Measurements from ENCODE around the gene NT5C.
A peak's percentile ranks its signal among the peaks of the same experiment; 100 is the strongest.
"Not testable (repeated sequence)": the region's sequence is repeated elsewhere in the genome, so short reads cannot be mapped to it uniquely, and the experiment has no call there.

Gene NT5C

GRCh38 chr17:75133607-75134347 lies 2.2 kb upstream of the NT5C start:
- no CpG with 5 or more reads among the region's 14 CpGs for WGBS (ENCODE audit: extremely low coverage, insufficient coverage, low lambda C conversion rate)
- not testable (repeated sequence) for H3K27me3 ChIP-seq (ENCODE audit: insufficient read depth, low read length, poor library complexity); H4K8ac ChIP-seq (ENCODE audit: low read depth, low read length); H3K27ac ChIP-seq (ENCODE audit: low read depth, low read length); H3K4ac ChIP-seq (ENCODE audit: low read depth, low read length); H3K56ac ChIP-seq (ENCODE audit: low read length); H3K4me1 ChIP-seq (ENCODE audit: control insufficient read depth, low read depth, low read length); H3K36me3 ChIP-seq (ENCODE audit: control insufficient read depth, insufficient read depth, low read length); H2BK120ac ChIP-seq (ENCODE audit: low read depth, low read length); H3K4me2 ChIP-seq (ENCODE audit: low read length); H3K23ac ChIP-seq (ENCODE audit: low read length); H3K79me1 ChIP-seq (ENCODE audit: low read length); H3K4me3 ChIP-seq (ENCODE audit: low read length); H2AK5ac ChIP-seq (ENCODE audit: low read length); H2BK5ac ChIP-seq (ENCODE audit: low read length); H4K5ac ChIP-seq (ENCODE audit: low read length); H3K18ac ChIP-seq (ENCODE audit: low read length); H2BK15ac ChIP-seq (replicated peaks; ENCODE audit: low read depth); H3K9ac ChIP-seq (ENCODE audit: low read length); H3K79me2 ChIP-seq (ENCODE audit: control insufficient read depth, insufficient read depth, low read length)
- peak; percentile 49 for DNase-seq

- H3K4me3 ChIP-seq (ENCODE audit: low read length): no peak overlapping the region
- no peak overlapping the region for H3K4me2 ChIP-seq (ENCODE audit: low read length)
- H3K18ac ChIP-seq (ENCODE audit: low read length): no peak overlapping the region
- no peak overlapping the region for H2BK120ac ChIP-seq (ENCODE audit: low read depth, low read length)
- no peak overlapping the region for H3K56ac ChIP-seq (ENCODE audit: low read length)
- peaks cover 7% of the 10 kb centered on the region for H3K36me3 ChIP-seq (ENCODE audit: control insufficient read depth, insufficient read depth, low read length)
- no peak overlapping the region for H4K8ac ChIP-seq (ENCODE audit: low read depth, low read length)
- no peak overlapping the region for H3K27ac ChIP-seq (ENCODE audit: low read depth, low read length)
- peaks cover 4% of the 10 kb centered on the region for H3K79me2 ChIP-seq (ENCODE audit: control insufficient read depth, insufficient read depth, low read length)
- H3K23ac ChIP-seq (ENCODE audit: low read length): no peak overlapping the region
- H3K9ac ChIP-seq (ENCODE audit: low read length): no peak overlapping the region
- H2BK5ac ChIP-seq (ENCODE audit: low read length): no peak overlapping the region
- no peaks in the 10 kb centered on the region for H3K27me3 ChIP-seq (ENCODE audit: insufficient read depth, low read length, poor library complexity)
- no CpG with 5 or more reads among the region's 3 CpGs for WGBS (ENCODE audit: extremely low coverage, insufficient coverage, low lambda C conversion rate)
- H2AK5ac ChIP-seq (ENCODE audit: low read length): no peak overlapping the region
- H4K5ac ChIP-seq (ENCODE audit: low read length): no peak overlapping the region
- H3K4ac ChIP-seq (ENCODE audit: low read depth, low read length): no peak overlapping the region
- no peak overlapping the region for H2BK15ac ChIP-seq (replicated peaks; ENCODE audit: low read depth)
- H3K4me1 ChIP-seq (ENCODE audit: control insufficient read depth, low read depth, low read length): peaks cover 1% of the 10 kb centered on the region
- peaks cover 10% of the 10 kb centered on the region for H3K79me1 ChIP-seq (ENCODE audit: low read length)
- DNase-seq: no peak
Observed at GRCh38 chr17:75133001-75133400, 1.5 kb upstream of the NT5C start.

GRCh38 chr17:75132018-75133000 lies 767 bp upstream of the NT5C start:
- H3K18ac ChIP-seq (ENCODE audit: low read length): peak overlapping the region; percentile 69
- H2BK120ac ChIP-seq (ENCODE audit: low read depth, low read length); H3K79me1 ChIP-seq (ENCODE audit: low read length); H3K23ac ChIP-seq (ENCODE audit: low read length); H2AK5ac ChIP-seq (ENCODE audit: low read length); H2BK5ac ChIP-seq (ENCODE audit: low read length); H3K36me3 ChIP-seq (ENCODE audit: control insufficient read depth, insufficient read depth, low read length); H2BK15ac ChIP-seq (replicated peaks; ENCODE audit: low read depth); H3K79me2 ChIP-seq (ENCODE audit: control insufficient read depth, insufficient read depth, low read length); DNase-seq; H4K5ac ChIP-seq (ENCODE audit: low read length); H3K27me3 ChIP-seq (ENCODE audit: insufficient read depth, low read length, poor library complexity); H3K4me1 ChIP-seq (ENCODE audit: control insufficient read depth, low read depth, low read length): not testable (repeated sequence)
- peak overlapping the region; percentile 96 for H3K27ac ChIP-seq (ENCODE audit: low read depth, low read length)
- no CpG with 5 or more reads among the region's 40 CpGs for WGBS (ENCODE audit: extremely low coverage, insufficient coverage, low lambda C conversion rate)
- peak overlapping the region; percentile 96 for H4K8ac ChIP-seq (ENCODE audit: low read depth, low read length)
- H3K4me2 ChIP-seq (ENCODE audit: low read length): peak overlapping the region; percentile 59
- peak overlapping the region; percentile 88 for H3K9ac ChIP-seq (ENCODE audit: low read length)
- H3K4me3 ChIP-seq (ENCODE audit: low read length): peak overlapping the region; percentile 30
- peak overlapping the region; percentile 87 for H3K4ac ChIP-seq (ENCODE audit: low read depth, low read length)
- H3K56ac ChIP-seq (ENCODE audit: low read length): peak overlapping the region; percentile 90

- no peak overlapping the region for H3K23ac ChIP-seq (ENCODE audit: low read length)
- peak overlapping the region; percentile 90 for H3K56ac ChIP-seq (ENCODE audit: low read length)
- peaks cover 1% of the 10 kb centered on the region for H3K4me1 ChIP-seq (ENCODE audit: control insufficient read depth, low read depth, low read length)
- no peak overlapping the region for H2BK5ac ChIP-seq (ENCODE audit: low read length)
- peaks cover 4% of the 10 kb centered on the region for H3K36me3 ChIP-seq (ENCODE audit: control insufficient read depth, insufficient read depth, low read length)
- H3K4ac ChIP-seq (ENCODE audit: low read depth, low read length): peak overlapping the region; percentile 82
- H3K4me2 ChIP-seq (ENCODE audit: low read length): peak overlapping the region; percentile 59
- H3K79me2 ChIP-seq (ENCODE audit: control insufficient read depth, insufficient read depth, low read length): peaks cover 4% of the 10 kb centered on the region
- H2BK120ac ChIP-seq (ENCODE audit: low read depth, low read length): peak overlapping the region; percentile 56
- no peak overlapping the region for H4K8ac ChIP-seq (ENCODE audit: low read depth, low read length)
- no peak overlapping the region for H4K5ac ChIP-seq (ENCODE audit: low read length)
- H3K27ac ChIP-seq (ENCODE audit: low read depth, low read length): peak overlapping the region; percentile 96
- no peak overlapping the region for H2BK15ac ChIP-seq (replicated peaks; ENCODE audit: low read depth)
- H3K27me3 ChIP-seq (ENCODE audit: insufficient read depth, low read length, poor library complexity): no peaks in the 10 kb centered on the region
- no CpG with 5 or more reads among the region's 29 CpGs for WGBS (ENCODE audit: extremely low coverage, insufficient coverage, low lambda C conversion rate)
- H3K79me1 ChIP-seq (ENCODE audit: low read length): peaks cover 10% of the 10 kb centered on the region
- no peak overlapping the region for H2AK5ac ChIP-seq (ENCODE audit: low read length)
- peak overlapping the region; percentile 95 for H3K18ac ChIP-seq (ENCODE audit: low read length)
- H3K9ac ChIP-seq (ENCODE audit: low read length): peak overlapping the region; percentile 88
- DNase-seq: peak; percentile 91
- peak overlapping the region; percentile 70 for H3K4me3 ChIP-seq (ENCODE audit: low read length)
Observed at GRCh38 chr17:75130632-75131277, 787 bp downstream of the NT5C start.

- H3K18ac ChIP-seq (ENCODE audit: low read length): no peak overlapping the region
- H3K36me3 ChIP-seq (ENCODE audit: control insufficient read depth, insufficient read depth, low read length): peaks cover 4% of the 10 kb centered on the region
- H3K9ac ChIP-seq (ENCODE audit: low read length): peak overlapping the region; percentile 88
- no peak overlapping the region for H3K4me3 ChIP-seq (ENCODE audit: low read length)
- no peak overlapping the region for H2BK5ac ChIP-seq (ENCODE audit: low read length)
- H3K79me2 ChIP-seq (ENCODE audit: control insufficient read depth, insufficient read depth, low read length): peaks cover 4% of the 10 kb centered on the region
- no CpG with 5 or more reads among the region's 24 CpGs for WGBS (ENCODE audit: extremely low coverage, insufficient coverage, low lambda C conversion rate)
- H2AK5ac ChIP-seq (ENCODE audit: low read length): no peak overlapping the region
- H2BK120ac ChIP-seq (ENCODE audit: low read depth, low read length): no peak overlapping the region
- H3K4me1 ChIP-seq (ENCODE audit: control insufficient read depth, low read depth, low read length): peaks cover 1% of the 10 kb centered on the region
- no peak overlapping the region for H3K4ac ChIP-seq (ENCODE audit: low read depth, low read length)
- H3K4me2 ChIP-seq (ENCODE audit: low read length): peak overlapping the region; percentile 59
- DNase-seq: no peak
- no peak overlapping the region for H3K23ac ChIP-seq (ENCODE audit: low read length)
- H3K27ac ChIP-seq (ENCODE audit: low read depth, low read length): no peak overlapping the region
- H3K56ac ChIP-seq (ENCODE audit: low read length): peak overlapping the region; percentile 45
- no peak overlapping the region for H4K8ac ChIP-seq (ENCODE audit: low read depth, low read length)
- H3K27me3 ChIP-seq (ENCODE audit: insufficient read depth, low read length, poor library complexity): no peaks in the 10 kb centered on the region
- H4K5ac ChIP-seq (ENCODE audit: low read length): no peak overlapping the region
- no peak overlapping the region for H2BK15ac ChIP-seq (replicated peaks; ENCODE audit: low read depth)
- peaks cover 10% of the 10 kb centered on the region for H3K79me1 ChIP-seq (ENCODE audit: low read length)
Observed at GRCh38 chr17:75130059-75130631, 1.4 kb downstream of the NT5C start.
